HG02981 (cell line): ENCODE results near the gene ADAMTS19.
A peak's percentile ranks its signal among the peaks of the same experiment; 100 is the strongest.

Source experiments
- ATAC-seq: cut with Tn5 transposase; IDR thresholded peaks from one replicate; pipeline ENCODE4 v1.9.1; 2021; ENCODE audit warnings: mild to moderate bottlenecking, moderate library complexity; ENCODE audit not compliant: unreplicated experiment

Gene ADAMTS19

DNA sequence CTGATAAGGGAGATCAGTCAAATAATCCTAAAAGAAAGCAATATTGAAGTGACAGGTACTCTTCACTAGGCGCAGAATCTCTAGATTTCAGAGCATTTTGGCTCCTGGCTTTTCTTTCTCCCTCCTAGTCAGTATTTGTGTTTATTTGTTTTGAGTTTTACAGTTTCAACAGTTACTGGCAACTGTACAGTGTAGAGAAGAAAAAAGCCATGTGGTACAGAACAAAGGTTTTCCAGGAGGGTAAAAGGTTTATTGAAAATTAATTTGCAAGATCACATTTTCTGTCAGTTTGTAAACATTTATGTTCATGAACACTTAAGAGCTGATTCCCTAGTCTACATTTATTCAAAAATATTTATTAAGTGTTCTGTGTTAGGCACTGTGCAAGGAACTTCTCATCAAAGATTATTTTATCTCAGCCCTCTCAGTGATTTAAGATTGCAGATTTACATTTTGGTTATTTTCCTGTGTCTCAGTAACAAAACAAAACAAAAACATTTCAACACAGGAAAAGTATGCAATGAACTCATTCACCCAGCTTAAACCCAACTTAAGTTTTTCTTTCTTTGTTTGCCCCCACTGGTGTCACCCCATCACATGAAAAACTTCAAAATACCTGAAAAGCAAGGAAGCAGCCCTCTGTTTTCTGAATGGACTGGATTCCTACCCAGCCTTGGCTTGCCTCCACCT, 300.7 kb downstream of the ADAMTS19 start:
- no peak for ATAC-seq

DNA sequence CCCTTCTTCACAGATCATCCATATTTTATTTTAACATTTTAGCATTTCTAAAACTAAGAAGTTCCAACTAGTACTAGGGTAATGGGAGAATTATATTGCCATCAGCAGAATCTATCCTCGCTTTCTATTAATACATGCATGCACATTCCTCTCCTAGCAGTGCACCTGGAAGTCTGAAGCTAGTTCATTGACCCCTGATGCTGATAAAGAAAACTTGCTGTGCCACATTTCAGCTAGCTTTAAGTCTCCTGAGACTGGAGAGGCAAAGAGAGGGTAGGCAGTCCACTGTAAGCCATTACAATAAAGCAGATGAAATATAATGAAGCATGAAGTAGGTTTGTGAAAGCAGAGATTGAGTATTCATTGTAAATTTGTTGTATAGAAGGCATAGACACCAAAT, 303.6 kb downstream of the ADAMTS19 start:
- ATAC-seq: no peak

DNA sequence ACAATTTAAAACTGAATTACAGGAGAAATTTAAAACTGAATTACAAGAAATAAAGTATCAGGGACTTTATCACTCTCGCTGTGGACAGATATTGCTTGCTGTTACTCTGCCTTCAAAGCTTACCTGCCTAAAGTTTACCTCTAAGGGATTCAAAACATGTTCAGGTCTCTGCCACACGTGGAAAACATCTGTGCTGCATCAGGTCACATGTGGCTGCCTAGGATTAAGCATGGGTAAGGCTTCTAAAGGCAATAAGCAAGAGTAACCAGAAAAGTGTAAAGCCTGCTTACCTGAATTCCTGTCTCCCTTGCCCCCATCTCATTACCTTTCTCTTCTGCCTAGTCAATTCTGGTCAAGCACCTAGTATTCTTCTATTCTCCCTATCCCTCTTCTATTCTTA, 306.7 kb downstream of the ADAMTS19 start:
- no peak for ATAC-seq

DNA sequence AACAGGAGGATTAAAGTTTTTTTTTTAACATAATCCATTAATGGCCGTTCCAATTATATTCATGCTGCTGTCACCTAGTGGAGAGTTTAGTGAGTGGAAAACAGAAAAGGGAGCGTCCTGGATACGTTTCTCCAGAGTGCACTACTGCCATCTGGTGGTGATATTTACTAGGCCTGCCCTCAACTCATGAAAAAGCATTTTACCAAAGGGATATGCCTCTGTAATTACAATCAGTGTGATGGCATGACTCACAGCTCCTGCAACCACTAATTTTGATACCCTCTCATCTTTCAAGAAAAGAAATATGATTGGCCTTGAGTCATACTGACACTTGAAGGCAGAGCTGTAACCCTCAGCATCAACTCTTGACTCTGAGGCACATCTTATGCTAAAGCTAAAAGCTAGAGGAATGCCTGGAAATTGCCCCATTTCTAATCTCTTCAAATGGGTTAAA, 307.9 kb downstream of the ADAMTS19 start:
- peak; percentile 94 for ATAC-seq

DNA sequence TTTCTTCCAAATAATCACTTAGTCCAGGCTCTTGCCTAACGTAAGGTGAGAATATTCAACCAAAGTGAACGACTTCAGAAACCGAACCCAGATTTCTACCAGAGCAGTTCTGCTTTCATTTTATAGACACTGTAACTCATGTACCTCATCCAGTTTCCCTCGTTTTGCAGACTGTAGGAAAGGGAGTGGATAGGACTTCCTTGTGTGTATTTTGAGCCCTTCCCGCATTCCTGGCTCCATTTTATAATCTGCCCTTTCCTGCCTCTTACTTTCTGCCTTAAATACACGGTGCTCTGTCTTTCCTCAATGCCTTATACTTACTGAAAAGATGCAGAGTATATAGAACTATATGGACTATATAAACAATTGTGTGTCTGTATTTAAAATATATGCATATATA, 308.6 kb downstream of the ADAMTS19 start:
- ATAC-seq: no peak

DNA sequence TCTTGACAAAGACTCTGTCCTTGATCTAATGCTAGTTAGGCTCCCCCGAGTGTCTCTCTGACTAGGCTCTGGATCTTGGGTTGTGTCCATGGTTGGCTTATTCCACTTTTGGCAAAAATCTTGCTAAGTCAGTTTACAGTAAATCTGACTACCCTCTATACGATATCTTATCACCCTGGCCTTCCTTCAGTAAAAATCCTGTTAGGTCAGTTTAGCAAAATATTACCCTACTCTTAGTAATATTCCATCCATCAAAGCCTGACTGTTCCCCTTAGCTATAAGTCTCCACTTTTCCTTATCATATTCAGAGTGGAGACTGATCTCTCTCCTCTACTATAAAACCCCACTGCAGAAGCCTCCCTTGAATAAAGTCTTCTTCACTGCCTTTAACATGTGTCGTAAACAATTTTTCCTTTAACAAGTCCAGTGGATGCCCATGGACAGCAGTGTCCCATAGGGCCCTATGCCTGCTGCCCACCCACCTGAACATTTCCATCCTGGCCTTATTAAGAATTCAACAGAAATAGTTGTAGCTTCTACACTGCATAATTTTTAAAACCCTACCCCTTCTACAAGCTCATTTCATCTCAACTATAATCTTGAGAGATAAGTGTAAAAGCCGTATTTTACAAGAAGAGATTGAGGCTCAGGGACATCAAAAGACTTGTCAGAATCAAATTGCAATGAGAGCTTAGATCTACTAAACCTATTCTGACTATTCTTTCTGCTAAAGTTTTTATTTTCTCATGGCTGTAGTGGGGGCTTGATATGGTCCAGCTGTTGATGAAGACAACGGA, 310.1 kb downstream of the ADAMTS19 start:
- no peak for ATAC-seq

DNA sequence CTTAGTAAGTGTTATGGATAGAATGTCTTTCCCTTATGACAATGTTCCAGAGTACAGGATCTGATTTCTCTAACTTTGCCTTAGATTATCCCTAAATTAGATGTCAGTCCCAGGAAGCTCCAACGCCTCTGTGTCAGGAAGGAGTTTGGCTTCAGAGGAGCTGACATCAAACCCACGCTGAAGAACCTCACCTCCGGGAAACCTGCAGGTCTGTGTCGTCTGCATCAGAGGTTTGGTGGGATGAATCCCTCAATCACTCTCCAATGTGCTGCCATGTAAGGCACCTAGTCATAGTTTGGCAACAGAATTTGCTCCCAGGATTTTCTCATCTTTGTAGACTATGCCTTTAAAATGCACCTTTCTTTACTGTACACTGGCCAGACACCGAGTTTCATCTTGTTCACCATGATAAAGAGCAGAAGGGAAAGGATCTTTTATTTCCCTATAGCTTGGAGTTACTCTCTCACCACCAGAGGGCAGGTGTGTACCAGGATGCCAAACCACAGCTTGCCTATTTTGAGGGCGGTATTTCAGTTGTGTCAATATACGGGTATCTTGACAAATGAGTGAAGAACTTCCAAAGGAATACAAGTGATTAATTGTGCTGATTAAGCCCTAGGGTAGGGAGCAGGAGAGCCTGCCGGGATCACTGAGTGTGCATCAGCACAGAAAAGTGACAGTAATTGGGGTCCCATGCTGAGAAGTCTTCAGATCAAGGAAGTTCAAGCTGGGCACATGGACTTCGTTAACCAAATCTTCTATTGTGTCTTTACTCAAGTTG, 311.1 kb downstream of the ADAMTS19 start:
- ATAC-seq: peak; percentile 56

DNA sequence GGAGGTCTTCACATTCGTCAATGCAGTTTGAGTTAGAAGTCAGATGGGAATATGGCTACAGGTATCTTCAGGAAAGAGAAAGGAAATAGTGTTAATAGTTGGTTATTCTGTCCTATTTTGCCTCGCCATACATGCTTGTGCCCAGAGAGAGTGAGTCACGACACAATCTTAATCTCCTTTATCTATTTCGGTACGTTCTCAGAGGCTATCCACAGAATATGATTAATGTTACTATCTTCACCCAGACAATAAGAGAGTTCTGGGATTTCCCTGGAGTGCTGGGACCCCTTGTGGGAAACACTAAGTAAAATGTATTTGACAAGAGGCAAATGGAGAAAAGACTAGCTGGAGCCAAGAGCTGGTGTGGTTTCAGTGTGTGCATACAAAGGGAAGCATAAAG, 313.3 kb downstream of the ADAMTS19 start:
- ATAC-seq: no peak

DNA sequence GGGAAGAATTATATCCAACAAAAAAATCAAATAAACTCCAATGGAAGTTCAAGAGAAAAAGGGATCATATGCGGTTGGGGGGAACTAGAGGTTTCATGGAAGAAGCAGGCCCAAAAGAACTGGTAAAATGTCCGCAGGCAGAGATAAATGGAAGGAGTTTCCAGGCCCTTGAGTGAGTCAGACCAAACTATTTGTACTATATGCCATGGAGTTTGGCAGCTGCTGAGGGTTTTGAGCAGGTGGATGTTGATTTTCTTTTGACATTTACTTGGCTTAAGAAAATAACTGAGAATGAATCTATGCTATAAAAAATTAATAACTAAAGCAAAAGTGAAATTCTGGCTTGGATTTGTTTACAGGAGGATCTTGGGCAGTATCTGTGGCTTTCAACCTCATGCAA, 321.5 kb downstream of the ADAMTS19 start:
- no peak for ATAC-seq
